Uterus (tissue), 2 donors: ENCODE measurements around the gene TBXA2R.

Experiments
- CTCF ChIP-seq, 4 experiments: fragments of 200-600 bp in 2 of 4; fragments of 450-650 bp in 2 of 4; sonication (generic) in 2 of 4; IDR thresholded peaks; one replicate each; pipeline ENCODE4 v1.5.1; 2016 to 2019; ENCODE audit warnings: antibody characterized with exemption in 4 of 4, mild to moderate bottlenecking in 2 of 4, moderate library complexity in 1 of 4
- POLR2A ChIP-seq, 2 donors: fragments of 450-650 bp; IDR thresholded peaks; one replicate each; pipeline ENCODE4 v1.6.1; 2016; ENCODE audit warnings: antibody characterized with exemption in 2 of 2, mild to moderate bottlenecking in 1 of 2, moderate library complexity in 1 of 2

- TF ChIP-seq CTCF (IDR thresholded peaks at IDR 0.05) (no peak), POLR2A (IDR thresholded peaks at IDR 0.05) (no peak)
Measured at GRCh38 chr19:3548606-3549005, 58.1 kb downstream of the TBXA2R start.
